Activated CD8-positive, alpha-beta memory T cell treated with anti-CD3 and anti-CD28 coated beads, Interleukin-2, amount 50 U/mL, for 24 hours (primary cell): ENCODE results near the gene ZMYND8.
A peak's percentile ranks its signal among the peaks of the same experiment; 100 is the strongest.
"Not testable (repeated sequence)": the region's sequence is repeated elsewhere in the genome, so short reads cannot be mapped to it uniquely, and the experiment has no call there.

Source experiments
- DNase-seq: peaks from one replicate; pipeline ENCODE4 v3.0.0-alpha.2; 2020; ENCODE audit errors: extremely low read depth

ZMYND8 gene

GRCh38 chr20:47356526-47357295 is at the start of gene ZMYND8:
TSS of gene ZMYND8 (minus strand) at chr20:47356699. CDS start at chr20:47356670, 29 bp downstream.
- peak; percentile 85 for DNase-seq

DNA sequence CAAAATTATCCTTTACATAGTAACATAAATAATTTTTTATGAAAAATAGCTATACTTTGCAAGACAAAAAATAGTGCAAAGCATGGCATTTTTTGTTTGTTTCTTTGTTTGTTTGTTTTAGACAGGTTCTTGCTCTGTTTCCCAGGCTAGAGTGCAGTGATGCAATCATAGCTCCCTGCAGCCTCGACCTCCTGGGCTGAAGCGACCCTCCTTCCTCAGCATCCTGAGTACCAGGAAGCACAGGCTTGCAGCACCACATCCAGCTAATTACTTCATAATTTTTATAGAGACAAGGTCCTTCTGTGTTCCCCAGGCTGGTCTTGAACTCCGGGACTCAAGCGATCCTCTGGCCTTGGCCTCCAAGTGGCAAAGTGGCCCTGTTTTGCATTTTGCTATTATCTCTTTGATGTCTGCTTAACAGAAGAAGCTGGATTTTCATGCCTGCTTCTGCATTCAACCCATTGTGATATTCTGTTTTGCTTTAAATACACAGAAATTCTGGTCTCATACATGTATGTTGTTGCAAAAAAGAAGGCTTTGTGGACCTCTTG is 49.4 kb upstream of the ZMYND8 start:
- no peak for DNase-seq

DNA sequence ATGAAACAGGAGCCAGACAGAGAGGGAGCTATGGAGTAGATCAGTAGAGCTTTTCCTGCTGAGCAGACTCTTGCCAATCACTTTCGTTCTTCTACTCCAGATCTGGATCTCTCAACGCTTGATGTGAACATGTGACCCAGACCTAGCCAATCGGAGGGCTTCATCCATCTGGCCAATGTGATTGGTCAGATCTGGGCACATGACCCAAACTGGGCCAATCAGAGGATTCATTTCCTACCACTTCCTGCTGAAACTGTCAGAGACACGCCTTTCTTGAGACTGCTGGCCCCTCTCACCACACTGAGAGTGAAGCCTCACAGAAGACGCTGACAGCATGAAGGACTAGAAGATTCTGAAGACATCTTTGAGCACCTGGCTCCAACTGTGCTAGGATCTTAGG is 44.2 kb upstream of the ZMYND8 start:
- no peak for DNase-seq

- DNase-seq = no peak
These were observed 41.3 kb upstream of the ZMYND8 start for GRCh38 chr20:47397652-47398301.

DNA sequence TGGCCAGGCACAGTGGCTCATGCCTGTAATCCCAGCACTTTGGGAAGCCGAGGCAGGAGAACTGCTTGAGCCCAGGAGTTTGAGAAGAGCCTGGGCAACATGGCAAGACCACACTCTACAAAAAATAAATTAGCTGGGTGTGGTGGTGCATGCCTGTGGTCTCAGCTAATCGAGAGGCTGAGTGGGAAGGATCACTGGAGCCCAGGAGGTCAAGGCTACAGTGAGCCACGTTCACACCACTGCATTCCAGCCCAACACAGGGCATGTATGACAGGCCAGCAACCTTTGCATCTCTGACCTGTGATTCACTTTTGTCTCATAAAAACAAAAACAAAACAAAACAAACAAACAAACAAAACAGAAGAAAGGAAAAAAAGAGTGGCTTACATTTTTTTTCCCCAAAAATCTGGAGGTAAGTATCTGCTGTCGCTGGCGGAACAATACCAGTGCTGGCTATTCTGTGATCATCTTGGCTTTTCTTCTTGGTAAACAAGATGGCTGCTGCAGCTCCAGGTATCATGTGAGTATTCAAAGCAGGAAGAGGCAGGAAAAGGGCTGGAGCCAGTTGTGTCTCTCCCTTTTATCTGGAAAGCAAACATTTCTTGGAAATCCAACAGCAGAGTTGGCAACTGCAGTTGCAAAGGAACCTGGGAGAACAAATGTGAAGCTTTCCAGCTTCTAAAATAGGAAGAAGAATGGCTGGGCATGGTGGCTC is 40.4 kb upstream of the ZMYND8 start:
- no peak for DNase-seq

DNA sequence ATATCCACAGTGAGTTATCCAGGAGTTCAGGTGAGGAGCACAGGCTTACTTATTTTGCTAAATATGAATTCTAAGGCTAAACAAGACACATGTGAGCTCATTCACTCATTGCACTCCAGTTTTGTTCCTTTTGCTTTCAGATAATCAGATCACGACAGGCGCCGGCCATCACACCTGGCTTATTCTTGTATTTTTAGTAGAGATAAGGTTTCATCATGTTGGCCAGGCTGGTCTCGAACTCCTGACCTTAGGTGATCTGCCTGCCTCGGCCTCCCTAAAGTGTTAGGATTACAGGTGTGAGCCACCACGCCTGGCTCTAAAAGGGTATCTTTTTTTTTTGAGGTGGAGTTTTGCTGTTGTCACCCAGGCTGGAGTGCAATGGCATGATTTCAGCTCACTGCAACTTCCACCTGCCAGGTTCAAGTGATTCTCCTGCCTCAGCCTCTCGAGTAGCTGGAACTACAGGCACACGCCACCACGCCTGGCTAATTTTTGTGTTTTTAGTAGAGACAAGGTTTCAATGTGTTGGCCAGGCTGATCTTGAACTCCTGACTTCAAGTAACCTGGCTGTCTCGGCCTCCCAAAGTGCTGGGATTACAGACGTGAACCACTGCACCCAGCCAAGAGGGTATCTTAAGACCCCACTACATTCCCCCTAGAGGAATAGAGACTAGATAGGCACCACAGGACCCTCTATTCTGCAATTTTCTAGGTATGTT is 37.5 kb upstream of the ZMYND8 start:
- not testable (repeated sequence) for DNase-seq

DNA sequence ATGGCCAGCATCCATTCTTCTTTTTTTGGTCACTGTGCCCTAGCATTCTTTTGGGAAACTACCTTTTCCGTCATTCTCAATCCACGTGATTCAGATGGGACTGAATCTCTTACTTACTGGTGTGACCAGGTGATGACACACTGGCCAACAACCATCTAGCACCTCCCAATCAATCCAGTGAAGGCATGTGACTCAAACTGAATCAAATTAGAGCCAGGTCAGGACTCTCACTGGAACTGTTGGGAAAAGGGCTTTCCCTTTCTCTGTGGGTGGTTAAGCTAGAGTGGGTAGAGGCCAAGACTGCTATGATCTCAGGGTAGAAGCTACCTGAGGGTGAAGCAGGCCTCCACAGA is 36.2 kb upstream of the ZMYND8 start:
- DNase-seq = no peak

DNA sequence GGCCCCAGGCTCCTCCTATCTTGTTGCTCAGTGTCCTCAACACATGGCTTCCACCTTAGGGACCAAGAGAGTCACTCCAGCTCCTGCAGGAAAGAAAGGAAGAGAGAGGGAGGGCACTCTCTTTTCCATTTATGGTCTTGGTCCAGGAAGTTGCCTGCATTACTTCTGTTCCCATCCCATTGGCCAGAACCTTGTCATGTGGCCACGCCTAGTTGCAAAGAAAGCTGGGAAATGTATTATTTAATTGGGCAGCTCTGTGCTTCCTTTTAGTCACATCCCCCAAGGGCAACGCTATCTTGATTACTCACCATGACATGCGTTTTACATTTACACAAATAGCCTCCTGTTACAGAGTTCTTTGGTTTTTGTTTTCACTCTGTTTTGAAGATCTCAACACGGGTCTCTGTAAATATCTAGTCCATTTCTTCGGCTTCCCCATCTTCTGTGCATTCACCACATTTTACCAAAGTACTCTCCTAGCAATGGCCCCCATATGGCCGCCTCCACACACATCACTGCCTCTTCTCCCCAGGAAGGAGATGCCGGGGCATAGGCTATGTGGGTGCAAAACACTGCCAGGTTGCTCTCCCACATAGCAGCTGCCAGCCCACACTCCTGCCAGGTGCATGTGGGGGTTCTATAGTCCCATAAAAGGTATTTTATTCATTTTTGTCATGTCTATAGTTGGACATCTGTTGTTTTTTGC is 35.7 kb upstream of the ZMYND8 start:
- DNase-seq = no peak

- DNase-seq = no peak
These were observed 34.9 kb upstream of the ZMYND8 start for GRCh38 chr20:47391276-47392010.

DNA sequence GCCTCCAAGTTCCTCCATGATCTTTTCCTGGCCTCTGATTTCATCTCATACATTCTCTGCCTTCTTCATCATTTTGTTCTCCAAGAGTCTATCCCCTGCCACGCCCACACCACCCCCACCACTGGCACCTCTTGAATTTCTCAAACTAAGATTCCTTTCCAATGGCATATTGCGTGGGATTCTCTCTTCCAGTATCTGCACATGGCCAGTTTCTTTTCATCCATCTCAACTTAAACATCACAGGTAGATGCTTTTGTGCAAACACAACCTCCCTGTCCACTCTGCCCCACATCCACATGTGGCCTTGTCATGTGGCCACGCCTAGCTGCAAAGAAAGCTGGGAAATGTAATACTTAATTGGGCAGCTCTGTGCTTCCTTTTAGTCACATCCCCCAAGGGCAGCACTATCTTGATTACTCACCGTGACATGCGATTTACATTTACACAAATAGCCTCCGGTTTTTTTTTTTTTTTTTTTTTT is 33.4 kb upstream of the ZMYND8 start:
- no peak for DNase-seq

GRCh38 chr20:47385968-47386367 is 29.5 kb upstream of the ZMYND8 start:
- DNase-seq = not testable (repeated sequence)

DNA sequence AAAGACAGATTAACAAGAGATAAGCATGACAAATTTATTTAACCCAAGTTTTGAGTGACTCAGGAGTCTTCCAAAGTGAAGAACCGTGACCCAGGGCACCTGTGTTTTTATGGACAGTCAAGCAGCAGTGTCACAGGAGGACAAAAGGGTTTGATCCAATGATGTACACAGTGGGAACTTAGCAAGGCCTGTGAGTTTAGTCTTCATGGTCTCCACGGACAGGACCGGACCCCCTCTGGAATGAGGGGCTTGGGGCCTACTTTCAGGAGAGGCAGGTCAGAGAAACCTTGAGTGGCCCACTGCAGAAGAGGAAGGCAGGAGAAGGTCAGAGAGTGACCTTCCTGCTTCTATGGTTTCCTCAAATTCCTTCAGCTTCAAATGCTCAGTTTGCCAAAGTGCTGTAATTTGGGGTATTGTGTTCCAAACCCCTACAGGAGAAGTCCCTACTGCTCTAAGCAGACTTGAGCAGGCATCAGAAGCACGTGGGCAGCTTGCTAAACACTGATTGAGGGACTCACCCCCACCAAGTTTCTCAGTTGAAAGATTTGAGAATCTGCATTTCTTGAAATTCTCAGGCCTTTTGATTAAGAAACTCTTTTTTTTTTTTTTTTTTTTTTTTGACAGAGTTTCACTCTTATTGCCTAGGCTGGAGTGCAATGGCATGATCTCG is 26.4 kb upstream of the ZMYND8 start:
- DNase-seq = no peak

DNA sequence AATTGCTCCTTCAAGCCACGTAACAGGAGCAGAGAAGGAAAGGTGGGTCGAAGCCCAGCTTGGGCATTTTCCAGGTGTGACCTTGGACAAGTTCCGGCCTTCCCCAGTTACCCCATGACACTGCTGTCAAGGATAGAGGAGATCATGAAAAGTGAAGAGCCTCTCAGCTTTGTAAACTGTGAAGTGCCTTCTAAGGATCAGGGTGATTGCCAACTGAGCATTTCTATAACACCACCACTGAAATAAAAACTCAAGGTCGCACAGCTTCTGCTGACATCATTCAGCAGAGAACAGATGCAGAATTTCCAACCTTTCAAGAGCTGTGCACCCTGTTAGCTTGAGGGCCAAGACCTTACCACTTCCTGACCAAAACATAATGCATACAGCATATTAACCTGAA is 24.0 kb upstream of the ZMYND8 start:
- no peak for DNase-seq

GRCh38 chr20:47379433-47380150 is 23.1 kb upstream of the ZMYND8 start:
- DNase-seq = no peak

GRCh38 chr20:47377122-47377722 is 20.7 kb upstream of the ZMYND8 start:
- no peak for DNase-seq

DNA sequence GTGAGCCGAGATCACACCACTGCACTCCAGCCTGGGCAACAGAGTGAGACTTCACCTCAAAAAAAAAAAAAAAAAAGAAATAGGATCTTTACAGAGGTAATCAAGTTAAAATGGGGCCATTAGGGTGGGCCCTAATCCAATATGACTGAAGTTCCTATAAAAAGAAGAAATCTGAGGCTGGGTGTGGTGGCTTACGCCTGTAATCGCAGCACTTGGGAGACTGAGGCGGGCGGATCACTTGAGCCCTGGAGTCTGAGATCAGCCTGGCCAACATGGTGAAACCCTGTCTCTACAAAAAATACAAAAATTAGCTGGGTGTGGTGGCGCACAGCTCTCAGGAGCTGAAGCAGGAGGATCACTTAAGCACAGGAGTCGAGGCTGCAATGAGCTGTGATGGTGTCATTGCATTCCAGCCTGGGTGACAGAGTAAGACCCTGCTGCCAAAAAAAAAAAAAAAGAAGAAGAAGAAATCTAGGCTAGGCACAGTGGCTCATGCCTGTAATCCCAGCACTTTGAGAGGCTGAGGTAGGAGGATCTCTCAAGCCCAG is 19.7 kb upstream of the ZMYND8 start:
- not testable (repeated sequence) for DNase-seq

- DNase-seq = not testable (repeated sequence)
These were observed 17.6 kb upstream of the ZMYND8 start for GRCh38 chr20:47374121-47374520.

- no peak for DNase-seq
These were observed 16.8 kb upstream of the ZMYND8 start for GRCh38 chr20:47373206-47373733.
